WTC11 (cell line): ENCODE measurements around the gene SPOCK2. TPM values are rescaled to one million over a fixed set of nuclear protein-coding genes. Genes with fewer than 3 reads are reported as not detected.

ENCODE experiments used
- ATAC-seq: fragments of 200-7000 bp; cut with Tn5 transposase; 2 replicates; pipeline ENCODE4 v1.10.0; 2021; ENCODE audit warnings: mild to moderate bottlenecking, moderate library complexity
- CTCF ChIA-PET: fragments of 300-600 bp; sonication (Branson Sonifier 250); formaldehyde crosslinking; loops from one replicate; lab custom pipeline; 2021; ENCODE audit warnings: antibody characterized with exemption; lab: Charles Lee
- POLR2A ChIA-PET: fragments of 350-600 bp; sonication (Branson Sonifier 250); formaldehyde crosslinking; loops from one replicate; lab custom pipeline; 2021; ENCODE audit warnings: antibody characterized with exemption; lab: Charles Lee
- DNase-seq: peaks from one replicate; pipeline ENCODE4 v3.0.0; 2021; ENCODE audit warnings: low spot score
- H3K27ac Mint-ChIP-seq: 2 replicates; pipeline ENCODE4 v1.8.0; 2021; ENCODE audit warnings: mixed read lengths
- H3K27me3 Mint-ChIP-seq: 2 replicates; pipeline ENCODE4 v1.8.0; 2021; ENCODE audit warnings: low read depth, mild to moderate bottlenecking, moderate library complexity, mixed read lengths
- H3K36me3 Mint-ChIP-seq: 2 replicates; pipeline ENCODE4 v1.8.0; 2021; ENCODE audit warnings: mixed read lengths
- H3K4me1 Mint-ChIP-seq: 2 replicates; pipeline ENCODE4 v1.8.0; 2022; ENCODE audit warnings: mixed read lengths
- H3K4me3 Mint-ChIP-seq: 2 replicates; pipeline ENCODE4 v1.8.0; 2021; ENCODE audit warnings: mild to moderate bottlenecking, moderate library complexity, mixed read lengths
- H3K9me3 Mint-ChIP-seq: 2 replicates; pipeline ENCODE4 v1.8.0; 2021; ENCODE audit warnings: mixed read lengths
- AFF4 ChIP-seq: sonication (generic); formaldehyde crosslinking; IDR thresholded peaks from 2 replicates; pipeline ENCODE4 v1.8.1; 2023; ENCODE audit warnings: mild to moderate bottlenecking, missing genetic modification reagents, borderline replicate concordance
- ATF3 ChIP-seq: sonication (generic); formaldehyde crosslinking; conservative IDR thresholded peaks from 2 replicates; pipeline ENCODE4 v1.8.1; 2022; ENCODE audit warnings: mild to moderate bottlenecking, missing genetic modification reagents
- E2F1 ChIP-seq: sonication (generic); formaldehyde crosslinking; IDR thresholded peaks from 2 replicates; pipeline ENCODE4 v1.8.0; 2022; ENCODE audit warnings: mild to moderate bottlenecking, missing genetic modification reagents
- ESRRA ChIP-seq: sonication (generic); formaldehyde crosslinking; IDR thresholded peaks from 2 replicates; pipeline ENCODE4 v1.8.1; 2022; ENCODE audit warnings: mild to moderate bottlenecking, missing genetic modification reagents, borderline replicate concordance
- FOXJ3 ChIP-seq: sonication (generic); formaldehyde crosslinking; IDR thresholded peaks from 2 replicates; pipeline ENCODE4 v1.9.0; 2021; ENCODE audit warnings: missing genetic modification reagents, mild to moderate bottlenecking, borderline replicate concordance
- FOXK1 ChIP-seq: sonication (generic); formaldehyde crosslinking; IDR thresholded peaks from 2 replicates; pipeline ENCODE4 v1.8.0; 2022; ENCODE audit warnings: mild to moderate bottlenecking, moderate library complexity, missing genetic modification reagents
- FOXP1 ChIP-seq: sonication (generic); formaldehyde crosslinking; IDR thresholded peaks from 2 replicates; pipeline ENCODE4 v1.8.0; 2022; ENCODE audit warnings: missing genetic modification reagents, mild to moderate bottlenecking, moderate library complexity, borderline replicate concordance
- GRHL2 ChIP-seq: fragments of 250-450 bp; sonication (Bioruptor Pico); IDR thresholded peaks from 2 replicates; pipeline ENCODE4 v1.8.0; 2022; ENCODE audit warnings: mild to moderate bottlenecking, moderate library complexity; ENCODE audit not compliant: insufficient replicate concordance, severe bottlenecking
- IRF2 ChIP-seq: sonication (generic); formaldehyde crosslinking; IDR thresholded peaks from 2 replicates; pipeline ENCODE4 v1.8.0; 2022; ENCODE audit warnings: low read depth, missing genetic modification reagents, borderline replicate concordance
- JAZF1 ChIP-seq: fragments of 250-450 bp; sonication (Bioruptor Pico); IDR thresholded peaks from 2 replicates; pipeline ENCODE4 v1.9.0; 2021; ENCODE audit warnings: moderate library complexity, mild to moderate bottlenecking, inconsistent platforms
- KAT7 ChIP-seq: sonication (generic); formaldehyde crosslinking; IDR thresholded peaks from 2 replicates; pipeline ENCODE4 v1.8.1; 2023; ENCODE audit warnings: missing genetic modification reagents, mild to moderate bottlenecking, borderline replicate concordance
- MXD4 ChIP-seq: fragments of 250-450 bp; sonication (Bioruptor Pico); IDR thresholded peaks from 2 replicates; pipeline ENCODE4 v1.8.0; 2021; ENCODE audit warnings: mild to moderate bottlenecking, moderate library complexity, borderline replicate concordance
- NFYB ChIP-seq: sonication (generic); formaldehyde crosslinking; conservative IDR thresholded peaks from 2 replicates; pipeline ENCODE4 v1.8.0; 2022; ENCODE audit warnings: low read depth, missing genetic modification reagents
- NR1H2 ChIP-seq: sonication (generic); formaldehyde crosslinking; IDR thresholded peaks from 2 replicates; pipeline ENCODE4 v1.9.0; 2021; ENCODE audit warnings: mild to moderate bottlenecking, moderate library complexity, missing genetic modification reagents
- OVOL2 ChIP-seq: fragments of 250-450 bp; sonication (Bioruptor Pico); IDR thresholded peaks from 2 replicates; pipeline ENCODE4 v1.9.0; 2021; ENCODE audit warnings: mild to moderate bottlenecking, borderline replicate concordance
- TEAD1 ChIP-seq: sonication (generic); formaldehyde crosslinking; IDR thresholded peaks from 2 replicates; pipeline ENCODE4 v1.8.0; 2022; ENCODE audit warnings: mild to moderate bottlenecking, missing genetic modification reagents
- TEAD4 ChIP-seq: sonication (generic); formaldehyde crosslinking; IDR thresholded peaks from 2 replicates; pipeline ENCODE4 v1.8.0; 2022; ENCODE audit warnings: mild to moderate bottlenecking, missing genetic modification reagents
- TP53 ChIP-seq: sonication (generic); formaldehyde crosslinking; IDR thresholded peaks from 2 replicates; pipeline ENCODE4 v1.8.1; 2023; ENCODE audit warnings: mild to moderate bottlenecking, missing genetic modification reagents
- ZMAT4 ChIP-seq: fragments of 250-450 bp; sonication (Bioruptor Pico); IDR thresholded peaks from 2 replicates; pipeline ENCODE4 v1.9.0; 2021; ENCODE audit warnings: mild to moderate bottlenecking
- ZNF138 ChIP-seq: sonication (generic); formaldehyde crosslinking; conservative IDR thresholded peaks from 2 replicates; pipeline ENCODE4 v1.8.1; 2022; ENCODE audit warnings: mild to moderate bottlenecking, moderate library complexity, missing genetic modification reagents
- ZNF232 ChIP-seq: sonication (generic); formaldehyde crosslinking; IDR thresholded peaks from 2 replicates; pipeline ENCODE4 v1.8.0; 2022; ENCODE audit warnings: mild to moderate bottlenecking, missing genetic modification reagents
- ZNF416 ChIP-seq: fragments of 250-450 bp; sonication (Bioruptor Pico); IDR thresholded peaks from 2 replicates; pipeline ENCODE4 v1.9.0; 2021; ENCODE audit warnings: mild to moderate bottlenecking, inconsistent platforms
- ZNF671 ChIP-seq: fragments of 250-450 bp; sonication (Bioruptor Pico); IDR thresholded peaks from 2 replicates; pipeline ENCODE4 v1.8.0; 2021; ENCODE audit warnings: mild to moderate bottlenecking
- ZSCAN18 ChIP-seq: fragments of 250-450 bp; sonication (Bioruptor Pico); IDR thresholded peaks from 2 replicates; pipeline ENCODE4 v2.1.2; 2022; ENCODE audit warnings: mild to moderate bottlenecking, moderate library complexity
- total RNA-seq: library from RNA; stranded (reverse); gene quantifications from 3 replicates; pipeline ENCODE4 v1.2.3, GENCODE V29; 2021

SPOCK2 gene
- total RNA-seq, 1 experiment from 2014 or later = 4.7 TPM

- TF ChIP-seq FOXP1 (CRISPR knock-in tag) (no peak), TP53 (no peak), MXD4 (CRISPR knock-in tag) (no peak), ZNF138 (CRISPR knock-in tag) (no peak), ZNF416 (no peak), OVOL2 (CRISPR knock-in tag) (no peak)
Measured at GRCh38 chr10:72106154-72106849, 18.0 kb upstream of the SPOCK2 start (continued).

- ChIA-PET CTCF (no interaction called here), POLR2A (no interaction called here)
- no peaks in the 10 kb centered on the region for H3K27me3 Mint-ChIP-seq
- TF ChIP-seq NFYB (no peak), JAZF1 (no peak), ESRRA (CRISPR knock-in tag) (no peak), AFF4 (CRISPR knock-in tag) (no peak), TEAD4 (CRISPR knock-in tag) (no peak), TEAD1 (CRISPR knock-in tag) (no peak), ZNF232 (CRISPR knock-in tag) (no peak), IRF2 (CRISPR knock-in tag) (no peak), GRHL2 (CRISPR knock-in tag) (no peak), KAT7 (no peak), NR1H2 (CRISPR knock-in tag) (no peak)
- TF ChIP-seq, all 79 proteins: peak for 0
- H3K27ac Mint-ChIP-seq = 0 out of 2 replicates have a peak overlapping the region, but pooled peaks have one; percentile 47
- no peaks in the 10 kb centered on the region for H3K4me1 Mint-ChIP-seq
- no peak overlapping the region for H3K4me3 Mint-ChIP-seq
- DNase-seq = no peak
- no peak for ATAC-seq
- H3K9me3 Mint-ChIP-seq = no peaks in the 10 kb centered on the region
- H3K36me3 Mint-ChIP-seq = peaks cover 10% of the 10 kb centered on the region
Measured at GRCh38 chr10:72105710-72106109, 17.4 kb upstream of the SPOCK2 start.

GRCh38 chr10:72105098-72105475 is 16.7 kb upstream of the SPOCK2 start:
- Mint-ChIP-seq H3K27me3 (no peaks in the 10 kb centered on the region), H3K36me3 (peaks cover 10% of the 10 kb centered on the region), H3K27ac (no peak overlapping the region), H3K4me1 (no peaks in the 10 kb centered on the region), H3K9me3 (no peaks in the 10 kb centered on the region), H3K4me3 (no peak overlapping the region)
- no peak for ATAC-seq
- DNase-seq = no peak
- ChIA-PET CTCF (no interaction called here), POLR2A (no interaction called here)
- TF ChIP-seq FOXJ3 (CRISPR knock-in tag) (no peak), E2F1 (CRISPR knock-in tag) (no peak), ZSCAN18 (CRISPR knock-in tag) (no peak), FOXK1 (CRISPR knock-in tag) (no peak), ZNF671 (CRISPR knock-in tag) (no peak), AFF4 (CRISPR knock-in tag) (no peak), ZNF138 (CRISPR knock-in tag) (no peak), ESRRA (CRISPR knock-in tag) (no peak), ATF3 (CRISPR knock-in tag) (no peak), ZMAT4 (CRISPR knock-in tag) (no peak)
